ENCODE results near the gene CDCA7L. TPM values are rescaled to one million over a fixed set of nuclear protein-coding genes. Genes with fewer than 3 reads are reported as not detected.

The CDCA7L gene
- total RNA-seq, 1 donor from 2014 or later = 40.7 TPM

GRCh38 chr7:21918216-21918615 is 27.5 kb downstream of the CDCA7L start:
- H3K27me3 Mint-ChIP-seq (ENCODE audit: unreplicated experiment) = no peaks in the 10 kb centered on the region
- H3K4me3 Mint-ChIP-seq (ENCODE audit: unreplicated experiment) = no peak overlapping the region
- H3K36me3 Mint-ChIP-seq (ENCODE audit: low read depth, unreplicated experiment) = peaks cover 11% of the 10 kb centered on the region
- TF ChIP-seq, protein P1, sequence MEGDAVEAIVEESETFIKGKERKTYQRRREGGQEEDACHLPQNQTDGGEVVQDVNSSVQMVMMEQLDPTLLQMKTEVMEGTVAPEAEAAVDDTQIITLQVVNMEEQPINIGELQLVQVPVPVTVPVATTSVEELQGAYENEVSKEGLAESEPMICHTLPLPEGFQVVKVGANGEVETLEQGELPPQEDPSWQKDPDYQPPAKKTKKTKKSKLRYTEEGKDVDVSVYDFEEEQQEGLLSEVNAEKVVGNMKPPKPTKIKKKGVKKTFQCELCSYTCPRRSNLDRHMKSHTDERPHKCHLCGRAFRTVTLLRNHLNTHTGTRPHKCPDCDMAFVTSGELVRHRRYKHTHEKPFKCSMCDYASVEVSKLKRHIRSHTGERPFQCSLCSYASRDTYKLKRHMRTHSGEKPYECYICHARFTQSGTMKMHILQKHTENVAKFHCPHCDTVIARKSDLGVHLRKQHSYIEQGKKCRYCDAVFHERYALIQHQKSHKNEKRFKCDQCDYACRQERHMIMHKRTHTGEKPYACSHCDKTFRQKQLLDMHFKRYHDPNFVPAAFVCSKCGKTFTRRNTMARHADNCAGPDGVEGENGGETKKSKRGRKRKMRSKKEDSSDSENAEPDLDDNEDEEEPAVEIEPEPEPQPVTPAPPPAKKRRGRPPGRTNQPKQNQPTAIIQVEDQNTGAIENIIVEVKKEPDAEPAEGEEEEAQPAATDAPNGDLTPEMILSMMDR (IDR thresholded peaks at IDR 0.05; ENCODE audit: unreplicated experiment) = no peak
- DNase-seq (ENCODE audit: low spot score) = no peak
- H3K4me1 Mint-ChIP-seq (ENCODE audit: unreplicated experiment) = peaks cover 4% of the 10 kb centered on the region
- H3K27ac Mint-ChIP-seq (ENCODE audit: unreplicated experiment) = no peak overlapping the region
- no peaks in the 10 kb centered on the region for H3K9me3 Mint-ChIP-seq (ENCODE audit: unreplicated experiment)

DNA sequence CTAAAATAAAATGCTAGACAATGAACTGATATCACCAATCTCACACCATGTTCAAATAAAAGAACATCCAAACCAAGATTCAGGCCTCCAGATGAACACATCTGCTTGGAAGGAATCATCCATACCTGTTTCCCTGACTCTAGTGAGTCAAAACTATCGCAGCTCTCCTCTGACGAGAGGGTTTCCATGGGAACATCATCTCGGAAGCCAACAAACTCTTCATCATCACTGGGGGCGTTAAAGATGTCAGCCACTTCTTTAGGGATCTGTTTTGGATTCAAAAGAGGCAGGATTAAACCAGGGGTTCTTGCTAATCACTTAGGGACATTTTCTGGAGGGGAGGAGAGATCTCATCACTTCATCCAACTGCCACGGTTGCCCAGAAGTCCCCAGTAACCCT is 29.1 kb downstream of the CDCA7L start:
- H3K4me3 Mint-ChIP-seq (ENCODE audit: unreplicated experiment) = no peak overlapping the region
- peaks cover 4% of the 10 kb centered on the region for H3K4me1 Mint-ChIP-seq (ENCODE audit: unreplicated experiment)
- no peaks in the 10 kb centered on the region for H3K27me3 Mint-ChIP-seq (ENCODE audit: unreplicated experiment)
- H3K9me3 Mint-ChIP-seq (ENCODE audit: unreplicated experiment) = no peaks in the 10 kb centered on the region
- no peak overlapping the region for H3K27ac Mint-ChIP-seq (ENCODE audit: unreplicated experiment)
- TF ChIP-seq, protein P1 (IDR thresholded peaks at IDR 0.05; ENCODE audit: unreplicated experiment) = no peak
- H3K36me3 Mint-ChIP-seq (ENCODE audit: low read depth, unreplicated experiment) = peaks cover 11% of the 10 kb centered on the region
- DNase-seq (ENCODE audit: low spot score) = no peak

DNA sequence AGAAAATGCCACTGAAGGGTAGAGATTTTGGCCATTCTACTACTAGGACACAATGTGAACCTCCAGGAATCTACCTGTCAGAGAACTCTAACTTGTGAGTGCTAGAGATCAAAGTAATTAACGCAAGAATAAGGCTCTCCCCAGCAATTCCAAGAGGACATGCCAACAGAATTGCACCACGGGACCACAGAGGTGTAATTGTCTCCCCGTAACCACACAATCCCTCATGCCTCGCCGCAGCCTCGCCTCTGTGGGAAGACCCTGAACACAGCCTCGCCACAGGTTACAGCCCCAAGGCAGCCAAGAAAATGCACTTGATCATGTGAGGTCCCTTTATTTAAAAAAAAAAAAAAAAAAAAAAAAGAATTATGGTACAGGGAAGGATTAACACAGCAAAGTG is 29.5 kb downstream of the CDCA7L start:
- peaks cover 4% of the 10 kb centered on the region for H3K4me1 Mint-ChIP-seq (ENCODE audit: unreplicated experiment)
- H3K4me3 Mint-ChIP-seq (ENCODE audit: unreplicated experiment) = no peak overlapping the region
- no peaks in the 10 kb centered on the region for H3K27me3 Mint-ChIP-seq (ENCODE audit: unreplicated experiment)
- H3K9me3 Mint-ChIP-seq (ENCODE audit: unreplicated experiment) = no peaks in the 10 kb centered on the region
- peaks cover 11% of the 10 kb centered on the region for H3K36me3 Mint-ChIP-seq (ENCODE audit: low read depth, unreplicated experiment)
- no peak for DNase-seq (ENCODE audit: low spot score)
- no peak overlapping the region for H3K27ac Mint-ChIP-seq (ENCODE audit: unreplicated experiment)
- TF ChIP-seq, protein P1 (IDR thresholded peaks at IDR 0.05; ENCODE audit: unreplicated experiment) = no peak

GRCh38 chr7:21915140-21915539 is 30.6 kb downstream of the CDCA7L start:
- TF ChIP-seq, protein P1 (IDR thresholded peaks at IDR 0.05; ENCODE audit: unreplicated experiment) = no peak
- no peak for DNase-seq (ENCODE audit: low spot score)
- no peaks in the 10 kb centered on the region for H3K9me3 Mint-ChIP-seq (ENCODE audit: unreplicated experiment)
- no peak overlapping the region for H3K4me3 Mint-ChIP-seq (ENCODE audit: unreplicated experiment)
- H3K4me1 Mint-ChIP-seq (ENCODE audit: unreplicated experiment) = peaks cover 4% of the 10 kb centered on the region
- no peak overlapping the region for H3K27ac Mint-ChIP-seq (ENCODE audit: unreplicated experiment)
- peaks cover 11% of the 10 kb centered on the region for H3K36me3 Mint-ChIP-seq (ENCODE audit: low read depth, unreplicated experiment)
- H3K27me3 Mint-ChIP-seq (ENCODE audit: unreplicated experiment) = no peaks in the 10 kb centered on the region

- no peak for DNase-seq (ENCODE audit: low spot score)
- H3K4me3 Mint-ChIP-seq (ENCODE audit: unreplicated experiment) = no peak overlapping the region
- H3K4me1 Mint-ChIP-seq (ENCODE audit: unreplicated experiment) = peaks cover 4% of the 10 kb centered on the region
- TF ChIP-seq, protein P1 (IDR thresholded peaks at IDR 0.05; ENCODE audit: unreplicated experiment) = no peak
- H3K27me3 Mint-ChIP-seq (ENCODE audit: unreplicated experiment) = no peaks in the 10 kb centered on the region
- H3K9me3 Mint-ChIP-seq (ENCODE audit: unreplicated experiment) = no peaks in the 10 kb centered on the region
- no peak overlapping the region for H3K27ac Mint-ChIP-seq (ENCODE audit: unreplicated experiment)
- peaks cover 11% of the 10 kb centered on the region for H3K36me3 Mint-ChIP-seq (ENCODE audit: low read depth, unreplicated experiment)
Measured at GRCh38 chr7:21914671-21915070, 31.0 kb downstream of the CDCA7L start.
